Endothelial cell of umbilical vein (primary cell): ENCODE measurements around the gene GPBP1L1.

ENCODE experiments used
- EZH2 ChIP-seq: IDR thresholded peaks from 2 replicates; pipeline ENCODE4 v1.6.1; 2012; ENCODE audit warnings: borderline replicate concordance, low read depth, mild to moderate bottlenecking, moderate library complexity, low read length, inconsistent platforms; ENCODE audit not compliant: severe bottlenecking
- MYC ChIP-seq: IDR thresholded peaks from one replicate; pipeline ENCODE4 v1.6.1; 2011; ENCODE audit warnings: mild to moderate bottlenecking, low read depth, low read length
- POLR2A ChIP-seq: IDR thresholded peaks from 2 replicates; pipeline ENCODE4 v1.6.1; 2012; ENCODE audit warnings: low read depth, mild to moderate bottlenecking, control low read depth, low read length
- TF ChIP-seq, protein P1 (sequence below), 2 donors: IDR thresholded peaks; 1 replicate in 1 of 2; 2 replicates in 1 of 2; pipeline ENCODE4 v1.5.1; 2011; ENCODE audit warnings: low read length in 2 of 2, mild to moderate bottlenecking in 2 of 2, moderate library complexity in 2 of 2, control low read depth in 1 of 2, inconsistent platforms in 1 of 2, low read depth in 1 of 2; ENCODE audit not compliant: insufficient read depth in 1 of 2; ENCODE audit errors: extremely low read depth in 1 of 2

GRCh38 chr1:45622524-45623394 is 63.6 kb downstream of the GPBP1L1 start:
- TF ChIP-seq, protein P1, sequence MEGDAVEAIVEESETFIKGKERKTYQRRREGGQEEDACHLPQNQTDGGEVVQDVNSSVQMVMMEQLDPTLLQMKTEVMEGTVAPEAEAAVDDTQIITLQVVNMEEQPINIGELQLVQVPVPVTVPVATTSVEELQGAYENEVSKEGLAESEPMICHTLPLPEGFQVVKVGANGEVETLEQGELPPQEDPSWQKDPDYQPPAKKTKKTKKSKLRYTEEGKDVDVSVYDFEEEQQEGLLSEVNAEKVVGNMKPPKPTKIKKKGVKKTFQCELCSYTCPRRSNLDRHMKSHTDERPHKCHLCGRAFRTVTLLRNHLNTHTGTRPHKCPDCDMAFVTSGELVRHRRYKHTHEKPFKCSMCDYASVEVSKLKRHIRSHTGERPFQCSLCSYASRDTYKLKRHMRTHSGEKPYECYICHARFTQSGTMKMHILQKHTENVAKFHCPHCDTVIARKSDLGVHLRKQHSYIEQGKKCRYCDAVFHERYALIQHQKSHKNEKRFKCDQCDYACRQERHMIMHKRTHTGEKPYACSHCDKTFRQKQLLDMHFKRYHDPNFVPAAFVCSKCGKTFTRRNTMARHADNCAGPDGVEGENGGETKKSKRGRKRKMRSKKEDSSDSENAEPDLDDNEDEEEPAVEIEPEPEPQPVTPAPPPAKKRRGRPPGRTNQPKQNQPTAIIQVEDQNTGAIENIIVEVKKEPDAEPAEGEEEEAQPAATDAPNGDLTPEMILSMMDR (IDR thresholded peaks at IDR 0.05; ENCODE audit: extremely low read depth in 1 of 2, insufficient read depth in 1 of 2, low read depth in 1 of 2, low read length in 2 of 2) = no peak
- TF ChIP-seq POLR2A = no peak
- no peak for TF ChIP-seq MYC
- TF ChIP-seq EZH2 = no peak
